ENCODE data around the gene GPATCH1.
"Not testable (repeated sequence)": the region's sequence is repeated elsewhere in the genome, so short reads cannot be mapped to it uniquely, and the experiment has no call there.

GPATCH1 gene

DNA sequence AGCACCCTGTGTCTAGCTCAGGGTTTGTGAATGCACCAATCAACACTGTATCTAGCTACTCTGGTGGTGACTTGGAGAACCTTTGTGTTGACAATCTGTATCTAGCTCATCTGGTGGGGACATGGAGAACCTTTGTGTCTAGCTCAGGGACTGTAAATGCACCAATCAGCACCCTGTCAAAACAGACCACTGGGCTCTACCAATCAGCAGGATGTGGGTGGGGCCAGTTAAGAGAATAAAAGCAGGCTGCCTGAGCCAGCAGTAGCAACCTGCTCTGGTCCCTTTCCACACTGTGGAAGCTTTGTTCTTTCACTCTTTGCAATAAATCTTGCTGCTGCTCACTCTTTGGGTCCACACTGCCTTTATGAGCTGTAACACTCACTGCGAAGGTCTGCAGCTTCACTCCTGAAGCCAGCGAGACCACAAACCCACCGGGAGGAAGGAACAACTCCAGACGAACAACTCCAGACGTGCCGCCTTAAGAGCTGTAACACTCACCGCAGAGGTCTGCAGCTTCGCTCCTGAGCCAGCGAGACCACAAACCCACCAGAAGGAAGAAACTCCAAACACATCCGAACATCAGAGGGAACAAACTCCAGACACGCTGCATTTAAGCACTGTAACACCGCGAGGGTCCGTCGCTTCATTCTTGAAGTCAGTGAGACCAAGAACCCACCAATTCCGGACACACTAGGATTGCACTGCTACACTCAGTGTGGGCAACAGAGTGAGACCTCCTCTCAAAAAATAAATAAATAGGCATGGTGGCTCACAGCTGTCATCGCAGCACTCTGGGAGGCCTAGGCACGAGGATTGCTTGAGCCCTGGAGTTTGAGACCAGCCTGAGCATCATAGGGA, 43.6 kb upstream of the GPATCH1 start:
- Histone ChIP-seq H3K4me3 (ENCODE audit: low read length, poor library complexity, severe bottlenecking) (peak overlapping the region; percentile 68), H2AFZ (ENCODE audit: low read length) (0 out of 2 replicates have a peak overlapping the region, but pooled peaks have one; percentile 30), H3K9ac (ENCODE audit: low read depth, low read length, poor library complexity, severe bottlenecking) (peak overlapping the region; percentile 45), H3K4me2 (ENCODE audit: low read depth, low read length, poor library complexity, severe bottlenecking) (peak overlapping the region; percentile 72)
- not testable (repeated sequence) for H3K4me1 ChIP-seq (ENCODE audit: insufficient read depth, low read length, poor library complexity, severe bottlenecking); H3F3A ChIP-seq (ENCODE audit: low read depth); H3K36me3 ChIP-seq (ENCODE audit: insufficient read depth, low read length); H3K9me2 ChIP-seq (replicated peaks; ENCODE audit: low read depth, low read length); H3K9me3 ChIP-seq (ENCODE audit: insufficient read depth, low read depth, low read length); H3K27me3 ChIP-seq (ENCODE audit: insufficient read depth, low read length, poor library complexity, severe bottlenecking); H4K20me1 ChIP-seq (ENCODE audit: insufficient read depth, low read length, poor library complexity, severe bottlenecking); H3K79me2 ChIP-seq (ENCODE audit: insufficient read depth, low read length)

DNA sequence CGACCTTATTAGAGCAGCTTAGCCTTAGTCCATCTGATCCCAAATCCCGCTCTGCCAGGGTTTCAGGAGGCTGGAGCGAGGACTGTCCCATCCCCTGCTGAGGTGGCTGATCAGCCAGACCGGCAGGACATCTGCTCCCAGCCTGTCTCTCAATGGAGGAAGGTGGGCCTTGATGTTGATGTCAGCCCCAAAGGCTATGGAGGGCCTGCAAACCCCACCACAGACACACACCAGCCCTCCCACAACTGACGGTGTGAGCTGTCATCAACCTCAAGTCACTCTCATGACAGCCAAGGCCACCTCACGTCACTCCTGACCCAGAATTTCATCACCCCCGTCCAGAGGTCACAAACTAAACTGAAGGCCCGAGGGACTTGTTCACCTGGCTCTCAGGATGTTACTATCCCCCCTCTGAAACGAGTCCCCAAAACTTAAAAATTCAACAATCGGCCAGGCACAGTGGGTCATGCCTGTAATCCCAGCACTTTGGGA, 41.8 kb upstream of the GPATCH1 start:
- no peak overlapping the region for H2AFZ ChIP-seq (ENCODE audit: low read length)
- H3K9me2 ChIP-seq (replicated peaks; ENCODE audit: low read depth, low read length): no peaks in the 10 kb centered on the region
- H3K79me2 ChIP-seq (ENCODE audit: insufficient read depth, low read length): no peaks in the 10 kb centered on the region
- no peaks in the 10 kb centered on the region for H3K4me1 ChIP-seq (ENCODE audit: insufficient read depth, low read length, poor library complexity, severe bottlenecking)
- no peaks in the 10 kb centered on the region for H3F3A ChIP-seq (ENCODE audit: low read depth)
- H3K9ac ChIP-seq (ENCODE audit: low read depth, low read length, poor library complexity, severe bottlenecking): no peak overlapping the region
- TF ChIP-seq, protein P1, sequence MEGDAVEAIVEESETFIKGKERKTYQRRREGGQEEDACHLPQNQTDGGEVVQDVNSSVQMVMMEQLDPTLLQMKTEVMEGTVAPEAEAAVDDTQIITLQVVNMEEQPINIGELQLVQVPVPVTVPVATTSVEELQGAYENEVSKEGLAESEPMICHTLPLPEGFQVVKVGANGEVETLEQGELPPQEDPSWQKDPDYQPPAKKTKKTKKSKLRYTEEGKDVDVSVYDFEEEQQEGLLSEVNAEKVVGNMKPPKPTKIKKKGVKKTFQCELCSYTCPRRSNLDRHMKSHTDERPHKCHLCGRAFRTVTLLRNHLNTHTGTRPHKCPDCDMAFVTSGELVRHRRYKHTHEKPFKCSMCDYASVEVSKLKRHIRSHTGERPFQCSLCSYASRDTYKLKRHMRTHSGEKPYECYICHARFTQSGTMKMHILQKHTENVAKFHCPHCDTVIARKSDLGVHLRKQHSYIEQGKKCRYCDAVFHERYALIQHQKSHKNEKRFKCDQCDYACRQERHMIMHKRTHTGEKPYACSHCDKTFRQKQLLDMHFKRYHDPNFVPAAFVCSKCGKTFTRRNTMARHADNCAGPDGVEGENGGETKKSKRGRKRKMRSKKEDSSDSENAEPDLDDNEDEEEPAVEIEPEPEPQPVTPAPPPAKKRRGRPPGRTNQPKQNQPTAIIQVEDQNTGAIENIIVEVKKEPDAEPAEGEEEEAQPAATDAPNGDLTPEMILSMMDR (conservative IDR thresholded peaks at IDR 0.05; ENCODE audit: low read length): no peak
- no peak for TF ChIP-seq EZH2phosphoT487 (IDR thresholded peaks at IDR 0.05; ENCODE audit: borderline replicate concordance)
- H3K9me3 ChIP-seq (ENCODE audit: insufficient read depth, low read depth, low read length): no peaks in the 10 kb centered on the region
- no peaks in the 10 kb centered on the region for H4K20me1 ChIP-seq (ENCODE audit: insufficient read depth, low read length, poor library complexity, severe bottlenecking)
- H3K36me3 ChIP-seq (ENCODE audit: insufficient read depth, low read length): no peaks in the 10 kb centered on the region
- no peaks in the 10 kb centered on the region for H3K27me3 ChIP-seq (ENCODE audit: insufficient read depth, low read length, poor library complexity, severe bottlenecking)
- no peak overlapping the region for H3K4me3 ChIP-seq (ENCODE audit: low read length, poor library complexity, severe bottlenecking)
- no peak overlapping the region for H3K4me2 ChIP-seq (ENCODE audit: low read depth, low read length, poor library complexity, severe bottlenecking)

DNA sequence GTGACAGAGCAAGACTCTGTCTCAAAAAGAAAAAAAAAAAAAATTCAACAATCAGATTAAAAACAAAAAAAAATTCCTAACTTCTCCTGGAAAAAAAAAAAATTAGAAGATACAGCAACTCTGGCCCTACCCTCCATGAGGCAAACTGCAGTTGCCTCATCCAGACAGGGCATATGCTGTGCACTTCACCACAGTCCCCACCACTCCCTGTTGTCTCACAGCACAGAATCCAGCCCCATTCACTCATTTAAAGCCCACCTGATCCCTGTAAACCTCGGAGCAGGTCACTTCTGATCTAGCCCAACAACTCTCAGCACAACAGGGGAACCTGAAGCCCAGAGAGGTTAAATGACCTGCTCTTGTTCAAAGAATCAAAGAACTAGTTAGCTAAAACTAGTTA, 41.2 kb upstream of the GPATCH1 start:
- no peaks in the 10 kb centered on the region for H3K27me3 ChIP-seq (ENCODE audit: insufficient read depth, low read length, poor library complexity, severe bottlenecking)
- no peaks in the 10 kb centered on the region for H4K20me1 ChIP-seq (ENCODE audit: insufficient read depth, low read length, poor library complexity, severe bottlenecking)
- no peaks in the 10 kb centered on the region for H3K36me3 ChIP-seq (ENCODE audit: insufficient read depth, low read length)
- no peak overlapping the region for H3K4me2 ChIP-seq (ENCODE audit: low read depth, low read length, poor library complexity, severe bottlenecking)
- TF ChIP-seq, protein P1 (conservative IDR thresholded peaks at IDR 0.05; ENCODE audit: low read length): no peak
- no peak for TF ChIP-seq EZH2phosphoT487 (IDR thresholded peaks at IDR 0.05; ENCODE audit: borderline replicate concordance)
- H3K4me1 ChIP-seq (ENCODE audit: insufficient read depth, low read length, poor library complexity, severe bottlenecking): no peaks in the 10 kb centered on the region
- no peaks in the 10 kb centered on the region for H3K79me2 ChIP-seq (ENCODE audit: insufficient read depth, low read length)
- H2AFZ ChIP-seq (ENCODE audit: low read length): no peak overlapping the region
- no peak overlapping the region for H3K9ac ChIP-seq (ENCODE audit: low read depth, low read length, poor library complexity, severe bottlenecking)
- H3K9me2 ChIP-seq (replicated peaks; ENCODE audit: low read depth, low read length): no peaks in the 10 kb centered on the region
- no peaks in the 10 kb centered on the region for H3F3A ChIP-seq (ENCODE audit: low read depth)
- H3K9me3 ChIP-seq (ENCODE audit: insufficient read depth, low read depth, low read length): no peaks in the 10 kb centered on the region
- H3K4me3 ChIP-seq (ENCODE audit: low read length, poor library complexity, severe bottlenecking): no peak overlapping the region

All from Loucy (cell line).